WTC11 (cell line): ENCODE measurements around the gene PCNX1. TPM values are rescaled to one million over a fixed set of nuclear protein-coding genes. Genes with fewer than 3 reads are reported as not detected.

Source experiments
- ATAC-seq: fragments of 200-7000 bp; cut with Tn5 transposase; 2 replicates; pipeline ENCODE4 v1.10.0; 2021; ENCODE audit warnings: mild to moderate bottlenecking, moderate library complexity
- CTCF ChIA-PET: fragments of 300-600 bp; sonication (Branson Sonifier 250); formaldehyde crosslinking; loops from one replicate; lab custom pipeline; 2021; ENCODE audit warnings: antibody characterized with exemption; lab: Charles Lee
- POLR2A ChIA-PET: fragments of 350-600 bp; sonication (Branson Sonifier 250); formaldehyde crosslinking; loops from one replicate; lab custom pipeline; 2021; ENCODE audit warnings: antibody characterized with exemption; lab: Charles Lee
- DNase-seq: peaks from one replicate; pipeline ENCODE4 v3.0.0; 2021; ENCODE audit warnings: low spot score
- H3K27ac Mint-ChIP-seq: 2 replicates; pipeline ENCODE4 v1.8.0; 2021; ENCODE audit warnings: mixed read lengths
- H3K27me3 Mint-ChIP-seq: 2 replicates; pipeline ENCODE4 v1.8.0; 2021; ENCODE audit warnings: low read depth, mild to moderate bottlenecking, moderate library complexity, mixed read lengths
- H3K36me3 Mint-ChIP-seq: 2 replicates; pipeline ENCODE4 v1.8.0; 2021; ENCODE audit warnings: mixed read lengths
- H3K4me1 Mint-ChIP-seq: 2 replicates; pipeline ENCODE4 v1.8.0; 2022; ENCODE audit warnings: mixed read lengths
- H3K4me3 Mint-ChIP-seq: 2 replicates; pipeline ENCODE4 v1.8.0; 2021; ENCODE audit warnings: mild to moderate bottlenecking, moderate library complexity, mixed read lengths
- H3K9me3 Mint-ChIP-seq: 2 replicates; pipeline ENCODE4 v1.8.0; 2021; ENCODE audit warnings: mixed read lengths
- ATF1 ChIP-seq: sonication (generic); formaldehyde crosslinking; IDR thresholded peaks from 2 replicates; pipeline ENCODE4 v1.8.1; 2023; ENCODE audit warnings: mild to moderate bottlenecking, moderate library complexity, missing genetic modification reagents
- ATF2 ChIP-seq: sonication (generic); formaldehyde crosslinking; IDR thresholded peaks from 2 replicates; pipeline ENCODE4 v1.8.1; 2022; ENCODE audit warnings: low read depth, missing genetic modification reagents, borderline replicate concordance
- CDX4 ChIP-seq: fragments of 250-450 bp; sonication (Bioruptor Pico); IDR thresholded peaks from 2 replicates; pipeline ENCODE4 v1.9.0; 2021; ENCODE audit warnings: moderate library complexity, mild to moderate bottlenecking, inconsistent platforms, borderline replicate concordance
- CREM ChIP-seq: sonication (generic); formaldehyde crosslinking; IDR thresholded peaks from 2 replicates; pipeline ENCODE4 v1.8.1; 2022; ENCODE audit warnings: mild to moderate bottlenecking, missing genetic modification reagents, moderate library complexity
- E2F5 ChIP-seq: sonication (generic); formaldehyde crosslinking; IDR thresholded peaks from 2 replicates; pipeline ENCODE4 v1.8.1; 2022; ENCODE audit warnings: mild to moderate bottlenecking, moderate library complexity, missing genetic modification reagents
- ERG ChIP-seq: fragments of 250-450 bp; sonication (Bioruptor Pico); IDR thresholded peaks from 2 replicates; pipeline ENCODE4 v1.8.0; 2021; ENCODE audit warnings: mild to moderate bottlenecking
- FOXK1 ChIP-seq: sonication (generic); formaldehyde crosslinking; IDR thresholded peaks from 2 replicates; pipeline ENCODE4 v1.8.0; 2022; ENCODE audit warnings: mild to moderate bottlenecking, moderate library complexity, missing genetic modification reagents
- GABPB1 ChIP-seq: sonication (generic); formaldehyde crosslinking; IDR thresholded peaks from 2 replicates; pipeline ENCODE4 v1.8.1; 2023; ENCODE audit warnings: mild to moderate bottlenecking, missing genetic modification reagents
- KAT7 ChIP-seq: sonication (generic); formaldehyde crosslinking; IDR thresholded peaks from 2 replicates; pipeline ENCODE4 v1.8.1; 2023; ENCODE audit warnings: missing genetic modification reagents, mild to moderate bottlenecking, borderline replicate concordance
- OVOL2 ChIP-seq: fragments of 250-450 bp; sonication (Bioruptor Pico); IDR thresholded peaks from 2 replicates; pipeline ENCODE4 v1.9.0; 2021; ENCODE audit warnings: mild to moderate bottlenecking, borderline replicate concordance
- PREB ChIP-seq: sonication (generic); formaldehyde crosslinking; IDR thresholded peaks from 2 replicates; pipeline ENCODE4 v1.8.1; 2022; ENCODE audit warnings: mild to moderate bottlenecking, missing genetic modification reagents, moderate library complexity, borderline replicate concordance
- SOX15 ChIP-seq: fragments of 250-450 bp; sonication (Bioruptor Pico); IDR thresholded peaks from 2 replicates; pipeline ENCODE4 v1.9.0; 2021; ENCODE audit warnings: mild to moderate bottlenecking
- SP1 ChIP-seq: sonication (generic); formaldehyde crosslinking; conservative IDR thresholded peaks from 2 replicates; pipeline ENCODE4 v1.8.1; 2022; ENCODE audit warnings: missing genetic modification reagents
- STAT6 ChIP-seq: sonication (generic); formaldehyde crosslinking; conservative IDR thresholded peaks from 2 replicates; pipeline ENCODE4 v1.8.1; 2023; ENCODE audit warnings: mild to moderate bottlenecking, low read depth, missing genetic modification reagents, moderate library complexity
- TCF7 ChIP-seq: sonication (generic); formaldehyde crosslinking; IDR thresholded peaks from 2 replicates; pipeline ENCODE4 v1.8.0; 2022; ENCODE audit warnings: mild to moderate bottlenecking, low read depth, missing genetic modification reagents, moderate library complexity
- TEAD1 ChIP-seq: sonication (generic); formaldehyde crosslinking; IDR thresholded peaks from 2 replicates; pipeline ENCODE4 v1.8.0; 2022; ENCODE audit warnings: mild to moderate bottlenecking, missing genetic modification reagents
- TP53 ChIP-seq: sonication (generic); formaldehyde crosslinking; IDR thresholded peaks from 2 replicates; pipeline ENCODE4 v1.8.1; 2023; ENCODE audit warnings: mild to moderate bottlenecking, missing genetic modification reagents
- ZNF281 ChIP-seq: sonication (generic); formaldehyde crosslinking; IDR thresholded peaks from 2 replicates; pipeline ENCODE4 v1.8.0; 2023; ENCODE audit warnings: mild to moderate bottlenecking, missing genetic modification reagents
- ZNF317 ChIP-seq: sonication (generic); formaldehyde crosslinking; IDR thresholded peaks from 2 replicates; pipeline ENCODE4 v1.8.1; 2023; ENCODE audit warnings: low read depth, mild to moderate bottlenecking, moderate library complexity, missing genetic modification reagents, borderline replicate concordance
- total RNA-seq: library from RNA; stranded (reverse); gene quantifications from 3 replicates; pipeline ENCODE4 v1.2.3, GENCODE V29; 2021

Gene PCNX1
- total RNA-seq, 1 experiment from 2014 or later = 46.4 TPM

- no peak overlapping the region for H3K4me3 Mint-ChIP-seq
- ChIA-PET CTCF (no interaction called here), POLR2A (no interaction called here)
- H3K27me3 Mint-ChIP-seq = no peaks in the 10 kb centered on the region; the same call in 1 of the 2 replicates
- peaks cover 4% of the 10 kb centered on the region; the same call in 1 of the 2 replicates for H3K4me1 Mint-ChIP-seq
- TF ChIP-seq OVOL2 (CRISPR knock-in tag) (no peak), SP1 (CRISPR knock-in tag) (no peak), ZNF317 (CRISPR knock-in tag) (no peak), CDX4 (CRISPR knock-in tag) (no peak), ATF1 (CRISPR knock-in tag) (no peak), FOXK1 (CRISPR knock-in tag) (no peak), PREB (CRISPR knock-in tag) (no peak), TCF7 (CRISPR knock-in tag) (no peak), ATF2 (CRISPR knock-in tag) (no peak), TP53 (CRISPR knock-in tag) (no peak), SOX15 (no peak), TEAD1 (CRISPR knock-in tag) (no peak), CREM (CRISPR knock-in tag) (no peak), STAT6 (CRISPR knock-in tag) (no peak), KAT7 (no peak), GABPB1 (CRISPR knock-in tag) (no peak), ZNF281 (CRISPR knock-in tag) (no peak), E2F5 (no peak), ERG (no peak)
- DNase-seq (no peak), ATAC-seq (no peak)
- 0 out of 2 replicates have a peak, but pooled peaks cover 3% of the 10 kb centered on the region for H3K9me3 Mint-ChIP-seq
- H3K36me3 Mint-ChIP-seq = no peaks in the 10 kb centered on the region
- no peak overlapping the region for H3K27ac Mint-ChIP-seq
Observed at GRCh38 chr14:70857496-70857890, 49.8 kb upstream of the PCNX1 start.
